ENCODE measurements around the gene ADARB2.

DNA sequence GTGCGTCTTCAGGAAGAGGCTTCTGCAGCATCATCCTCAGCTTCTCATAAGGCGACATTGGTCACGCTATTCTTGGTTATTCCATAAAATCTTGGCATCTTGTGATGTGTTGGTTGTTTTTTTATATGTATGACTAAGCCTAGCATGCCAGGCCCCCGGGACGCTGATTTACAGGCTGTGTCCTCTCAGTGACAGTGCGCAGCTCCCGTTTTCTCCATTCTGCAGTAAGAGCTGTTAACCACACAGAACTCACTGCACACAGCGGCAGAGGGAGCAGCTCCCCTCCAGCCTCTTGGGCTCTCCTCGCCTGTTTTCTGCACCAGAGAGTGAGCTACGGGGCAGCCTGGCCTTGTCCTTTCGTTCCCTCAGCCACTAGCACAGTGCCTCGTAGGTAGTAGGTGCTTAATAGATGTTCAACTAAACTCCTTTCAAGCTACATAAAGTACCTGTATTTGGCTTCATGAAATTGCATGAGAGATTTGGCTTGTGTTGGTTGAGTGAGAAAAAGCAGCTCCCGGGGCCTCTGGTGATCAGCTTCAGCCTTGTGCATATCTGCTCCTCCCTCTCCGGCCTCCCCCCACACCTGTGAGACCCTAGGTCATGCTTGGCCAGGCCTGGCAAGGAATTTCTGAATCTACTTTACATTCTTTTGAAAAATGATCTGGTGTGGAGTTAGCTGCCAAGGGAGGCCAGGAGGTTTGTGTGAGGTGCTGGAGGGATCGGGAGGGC is 564.9 kb downstream of the ADARB2 start:
- TF ChIP-seq, protein P1, sequence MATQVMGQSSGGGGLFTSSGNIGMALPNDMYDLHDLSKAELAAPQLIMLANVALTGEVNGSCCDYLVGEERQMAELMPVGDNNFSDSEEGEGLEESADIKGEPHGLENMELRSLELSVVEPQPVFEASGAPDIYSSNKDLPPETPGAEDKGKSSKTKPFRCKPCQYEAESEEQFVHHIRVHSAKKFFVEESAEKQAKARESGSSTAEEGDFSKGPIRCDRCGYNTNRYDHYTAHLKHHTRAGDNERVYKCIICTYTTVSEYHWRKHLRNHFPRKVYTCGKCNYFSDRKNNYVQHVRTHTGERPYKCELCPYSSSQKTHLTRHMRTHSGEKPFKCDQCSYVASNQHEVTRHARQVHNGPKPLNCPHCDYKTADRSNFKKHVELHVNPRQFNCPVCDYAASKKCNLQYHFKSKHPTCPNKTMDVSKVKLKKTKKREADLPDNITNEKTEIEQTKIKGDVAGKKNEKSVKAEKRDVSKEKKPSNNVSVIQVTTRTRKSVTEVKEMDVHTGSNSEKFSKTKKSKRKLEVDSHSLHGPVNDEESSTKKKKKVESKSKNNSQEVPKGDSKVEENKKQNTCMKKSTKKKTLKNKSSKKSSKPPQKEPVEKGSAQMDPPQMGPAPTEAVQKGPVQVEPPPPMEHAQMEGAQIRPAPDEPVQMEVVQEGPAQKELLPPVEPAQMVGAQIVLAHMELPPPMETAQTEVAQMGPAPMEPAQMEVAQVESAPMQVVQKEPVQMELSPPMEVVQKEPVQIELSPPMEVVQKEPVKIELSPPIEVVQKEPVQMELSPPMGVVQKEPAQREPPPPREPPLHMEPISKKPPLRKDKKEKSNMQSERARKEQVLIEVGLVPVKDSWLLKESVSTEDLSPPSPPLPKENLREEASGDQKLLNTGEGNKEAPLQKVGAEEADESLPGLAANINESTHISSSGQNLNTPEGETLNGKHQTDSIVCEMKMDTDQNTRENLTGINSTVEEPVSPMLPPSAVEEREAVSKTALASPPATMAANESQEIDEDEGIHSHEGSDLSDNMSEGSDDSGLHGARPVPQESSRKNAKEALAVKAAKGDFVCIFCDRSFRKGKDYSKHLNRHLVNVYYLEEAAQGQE (IDR thresholded peaks at IDR 0.05; ENCODE audit: unreplicated experiment), result no peak
- TF ChIP-seq CREB1 (CRISPR knock-in tag; IDR thresholded peaks at IDR 0.05; ENCODE audit: low read depth), result no peak
- no peak for TF ChIP-seq EZH2 (IDR thresholded peaks at IDR 0.05; ENCODE audit: low read depth, unreplicated experiment)
- TF ChIP-seq CTCF (conservative IDR thresholded peaks at IDR 0.05; ENCODE audit: low read depth in 2 of 2), result no peak
- TF ChIP-seq EZH2phosphoT487 (IDR thresholded peaks at IDR 0.05; ENCODE audit: unreplicated experiment), result no peak
- no peak for TF ChIP-seq POLR2AphosphoS5 (IDR thresholded peaks at IDR 0.05; ENCODE audit: low read depth)
- TF ChIP-seq NANOG (IDR thresholded peaks at IDR 0.05; ENCODE audit: borderline replicate concordance), result no peak
- no peak for TF ChIP-seq JUNB (IDR thresholded peaks at IDR 0.05; ENCODE audit: unreplicated experiment)
